Stimulated activated CD8-positive, alpha-beta memory T cell treated with anti-CD3 and anti-CD28 coated beads, Interleukin-12 subunit alpha, Interleukin-12 subunit beta, amount 100 ng/mL, for 24 hours (primary cell): ENCODE measurements around the gene DTNA.

Source experiments
- DNase-seq: peaks from one replicate; pipeline ENCODE4 v3.0.0-alpha.2; 2020; ENCODE audit errors: extremely low read depth

Gene DTNA

DNA sequence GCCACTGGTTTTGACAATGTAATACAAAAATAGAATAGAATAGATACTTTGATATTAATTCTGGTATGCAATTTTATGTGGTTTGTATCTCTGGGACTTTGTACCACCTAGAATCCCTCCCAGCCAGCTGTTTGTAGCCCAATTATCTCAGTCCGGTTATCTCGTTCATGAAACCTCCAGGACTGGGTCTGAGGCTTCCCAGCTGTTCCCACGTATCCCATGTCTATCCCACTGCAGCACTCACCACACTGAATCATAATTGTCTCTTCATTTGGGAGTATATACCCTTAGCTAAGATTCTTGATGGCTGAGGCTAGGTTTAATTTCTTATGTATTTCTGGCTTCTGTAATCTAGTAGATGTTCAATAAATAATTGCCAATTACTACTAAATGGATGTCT, 226.7 kb downstream of the DTNA start:
- DNase-seq = no peak

DNA sequence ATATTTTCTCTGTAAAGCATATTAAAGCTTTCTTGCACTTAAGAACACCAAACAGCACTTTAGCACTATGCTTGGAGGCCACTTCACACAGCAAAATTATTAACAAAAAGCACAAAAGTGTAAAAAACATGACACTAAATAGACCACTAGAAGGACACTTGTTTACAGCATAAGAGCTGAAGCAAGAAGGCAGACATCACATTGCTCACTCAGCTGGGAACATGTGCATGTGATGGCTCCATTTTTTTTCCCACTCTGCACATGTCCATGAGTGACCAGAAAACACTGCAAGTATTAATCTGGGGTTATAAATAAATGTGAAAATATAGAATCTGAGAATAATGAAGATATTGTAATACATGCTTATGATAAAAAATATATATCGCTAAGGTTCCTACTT, 228.0 kb downstream of the DTNA start:
- no peak for DNase-seq
